Caco-2 (cell line): ENCODE results near the gene SGCD. TPM values are rescaled to one million over a fixed set of nuclear protein-coding genes. Genes with fewer than 3 reads are reported as not detected.

Source experiments
- BruUV-seq: library from RNA; stranded (reverse); fragments of 400-500 nt; replicated peaks from 2 replicates; lab custom pipeline; 2021; lab: Mats Ljungman, UMichigan
- CTCF ChIA-PET: fragments of 300-600 bp; sonication (Branson Sonifier 250); formaldehyde crosslinking; loops from one replicate; lab custom pipeline; 2022; ENCODE audit warnings: antibody characterized with exemption; lab: Charles Lee
- POLR2A ChIA-PET: fragments of 300-600 bp; sonication (Branson Sonifier 250); formaldehyde crosslinking; loops from one replicate; lab custom pipeline; 2022; ENCODE audit warnings: antibody characterized with exemption; lab: Charles Lee
- DNase-seq, 2 experiments: peaks; one replicate each; pipeline versions ENCODE4 v3.0.0 to v3.0.0-alpha.2; 2020 to 2022
- H3K27me3 ChIP-seq: replicated peaks from 2 replicates; pipeline ENCODE4 v1.6.0; 2011; ENCODE audit warnings: low read length; ENCODE audit not compliant: control insufficient read depth, insufficient read depth
- H3K36me3 ChIP-seq: 2 replicates; pipeline ENCODE4 v1.5.1; 2011; ENCODE audit warnings: low read length; ENCODE audit not compliant: control insufficient read depth, insufficient read depth
- H3K4me1 ChIP-seq: fragments of 250-450 bp; sonication (Bioruptor Pico); 2 replicates; pipeline ENCODE4 v1.5.1; 2020; ENCODE audit warnings: mild to moderate bottlenecking
- H3K4me3 ChIP-seq: 2 replicates; pipeline ENCODE4 v1.5.1; 2011; ENCODE audit warnings: low read depth, mild to moderate bottlenecking, control low read depth, low read length
- H3K9me3 ChIP-seq: fragments of 250-450 bp; sonication (Bioruptor Pico); 2 replicates; pipeline ENCODE4 v1.5.1; 2020; ENCODE audit warnings: mild to moderate bottlenecking, moderate library complexity
- H3K27ac Mint-ChIP-seq: one replicate; pipeline ENCODE4 v1.8.0; 2022; ENCODE audit warnings: mixed read lengths; ENCODE audit not compliant: unreplicated experiment
- H3K27me3 Mint-ChIP-seq: one replicate; pipeline ENCODE4 v1.8.0; 2022; ENCODE audit warnings: mixed read lengths; ENCODE audit not compliant: insufficient read depth, unreplicated experiment
- H3K36me3 Mint-ChIP-seq: one replicate; pipeline ENCODE4 v1.8.0; 2022; ENCODE audit warnings: mild to moderate bottlenecking, mixed read lengths; ENCODE audit not compliant: insufficient read depth, unreplicated experiment
- H3K4me1 Mint-ChIP-seq: one replicate; pipeline ENCODE4 v1.8.0; 2022; ENCODE audit warnings: low read depth, mixed read lengths; ENCODE audit not compliant: unreplicated experiment
- H3K4me3 Mint-ChIP-seq: one replicate; pipeline ENCODE4 v1.8.0; 2022; ENCODE audit warnings: mild to moderate bottlenecking, moderate library complexity, mixed read lengths; ENCODE audit not compliant: unreplicated experiment
- H3K9me3 Mint-ChIP-seq: one replicate; pipeline ENCODE4 v1.8.0; 2022; ENCODE audit warnings: mixed read lengths; ENCODE audit not compliant: unreplicated experiment
- intact Hi-C: fragments of 100-400 bp; cut with micrococcal nuclease; formaldehyde crosslinking; loops from one replicate; pipeline ENCODE4 v1.10.0; 2022; ENCODE audit not compliant: unreplicated experiment
- total RNA-seq: library from RNA; stranded (reverse); gene quantifications from 2 replicates; pipeline ENCODE4 v1.2.3, GENCODE V29; 2022
- TF ChIP-seq, protein P1 (sequence below), 2 experiments: fragments of 200-600 bp in 1 of 2; IDR thresholded peaks; 1 replicate in 1 of 2; 2 replicates in 1 of 2; pipeline versions ENCODE4 v1.5.1 to v1.8.0; 2011 to 2022; ENCODE audit warnings: antibody characterized with exemption in 1 of 2, control low read depth in 1 of 2, inconsistent platforms in 1 of 2, low read depth in 1 of 2, low read length in 1 of 2, mild to moderate bottlenecking in 1 of 2, moderate library complexity in 1 of 2; ENCODE audit not compliant: insufficient read depth in 1 of 2, severe bottlenecking in 1 of 2, unreplicated experiment in 1 of 2

Gene SGCD
- total RNA-seq, 1 experiment from 2014 or later = 0.20 TPM

DNA sequence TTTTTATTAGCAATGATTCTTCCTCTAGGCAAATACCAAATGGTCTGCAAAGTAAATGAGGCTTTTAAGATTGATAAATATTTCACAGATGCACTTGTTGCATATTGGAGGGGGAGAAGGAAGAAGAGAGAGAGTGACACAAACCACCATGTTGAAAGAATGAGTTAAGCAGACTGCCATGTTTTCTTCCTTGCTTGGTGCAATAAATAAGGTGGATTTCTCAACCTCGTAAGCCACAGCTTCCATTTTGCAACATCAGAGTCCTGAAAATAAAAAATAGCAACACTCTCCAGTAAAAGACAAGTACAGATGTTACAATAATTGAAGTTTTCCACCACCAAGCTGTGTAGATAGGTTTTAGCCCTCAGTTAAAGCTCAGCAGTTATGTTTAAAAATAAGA, 202.9 kb downstream of the SGCD start:
- Mint-ChIP-seq H3K9me3 (peaks cover 10% of the 10 kb centered on the region), H3K4me3 (no peak overlapping the region), H3K27me3 (no peaks in the 10 kb centered on the region), H3K36me3 (no peaks in the 10 kb centered on the region), H3K27ac (no peak overlapping the region), H3K4me1 (no peaks in the 10 kb centered on the region)
- no peak overlapping the region for H3K4me3 ChIP-seq
- ChIA-PET POLR2A (no interaction called here), CTCF (no interaction called here)
- H3K4me1 ChIP-seq = no peaks in the 10 kb centered on the region
- H3K9me3 ChIP-seq = no peaks in the 10 kb centered on the region
- no peaks in the 10 kb centered on the region for H3K27me3 ChIP-seq
- no peak for DNase-seq
- TF ChIP-seq, protein P1, sequence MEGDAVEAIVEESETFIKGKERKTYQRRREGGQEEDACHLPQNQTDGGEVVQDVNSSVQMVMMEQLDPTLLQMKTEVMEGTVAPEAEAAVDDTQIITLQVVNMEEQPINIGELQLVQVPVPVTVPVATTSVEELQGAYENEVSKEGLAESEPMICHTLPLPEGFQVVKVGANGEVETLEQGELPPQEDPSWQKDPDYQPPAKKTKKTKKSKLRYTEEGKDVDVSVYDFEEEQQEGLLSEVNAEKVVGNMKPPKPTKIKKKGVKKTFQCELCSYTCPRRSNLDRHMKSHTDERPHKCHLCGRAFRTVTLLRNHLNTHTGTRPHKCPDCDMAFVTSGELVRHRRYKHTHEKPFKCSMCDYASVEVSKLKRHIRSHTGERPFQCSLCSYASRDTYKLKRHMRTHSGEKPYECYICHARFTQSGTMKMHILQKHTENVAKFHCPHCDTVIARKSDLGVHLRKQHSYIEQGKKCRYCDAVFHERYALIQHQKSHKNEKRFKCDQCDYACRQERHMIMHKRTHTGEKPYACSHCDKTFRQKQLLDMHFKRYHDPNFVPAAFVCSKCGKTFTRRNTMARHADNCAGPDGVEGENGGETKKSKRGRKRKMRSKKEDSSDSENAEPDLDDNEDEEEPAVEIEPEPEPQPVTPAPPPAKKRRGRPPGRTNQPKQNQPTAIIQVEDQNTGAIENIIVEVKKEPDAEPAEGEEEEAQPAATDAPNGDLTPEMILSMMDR (IDR thresholded peaks at IDR 0.05; ENCODE audit: insufficient read depth in 1 of 2, low read depth in 1 of 2, low read length in 1 of 2, severe bottlenecking in 1 of 2, unreplicated experiment in 1 of 2) = no peak
- H3K36me3 ChIP-seq = no peaks in the 10 kb centered on the region
- intact Hi-C loops = no loop called here
- BruUV-seq = no TSS peak

DNA sequence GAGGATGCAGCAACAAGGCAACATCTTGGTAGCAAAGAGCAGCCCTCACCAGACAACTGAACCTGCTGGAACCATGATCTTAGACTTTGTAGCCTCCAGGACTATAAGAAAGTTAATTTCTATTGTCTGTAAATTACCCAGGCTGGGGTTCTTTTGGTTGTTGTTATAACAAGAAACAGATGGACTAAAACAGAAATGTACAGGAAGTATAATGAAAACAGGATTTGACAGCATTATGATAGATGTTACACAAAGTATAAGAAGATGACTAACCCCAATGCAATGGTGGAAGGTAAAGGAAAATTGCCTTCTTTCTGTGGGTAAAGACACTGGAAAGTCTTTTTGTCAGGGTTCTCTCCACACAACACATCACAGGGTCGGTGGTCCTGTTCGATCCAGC, 204.2 kb downstream of the SGCD start:
- H3K4me1 ChIP-seq = no peaks in the 10 kb centered on the region
- Mint-ChIP-seq H3K36me3 (no peaks in the 10 kb centered on the region), H3K4me3 (no peak overlapping the region), H3K27me3 (no peaks in the 10 kb centered on the region), H3K9me3 (peaks cover 10% of the 10 kb centered on the region), H3K27ac (no peak overlapping the region), H3K4me1 (no peaks in the 10 kb centered on the region)
- H3K27me3 ChIP-seq = no peaks in the 10 kb centered on the region
- no peaks in the 10 kb centered on the region for H3K36me3 ChIP-seq
- TF ChIP-seq, protein P1 (IDR thresholded peaks at IDR 0.05; ENCODE audit: insufficient read depth in 1 of 2, low read depth in 1 of 2, low read length in 1 of 2, severe bottlenecking in 1 of 2, unreplicated experiment in 1 of 2) = no peak
- DNase-seq = no peak
- ChIA-PET POLR2A (no interaction called here), CTCF (no interaction called here)
- no peaks in the 10 kb centered on the region for H3K9me3 ChIP-seq
- no TSS peak for BruUV-seq
- intact Hi-C loops = no loop called here
- H3K4me3 ChIP-seq = no peak overlapping the region

DNA sequence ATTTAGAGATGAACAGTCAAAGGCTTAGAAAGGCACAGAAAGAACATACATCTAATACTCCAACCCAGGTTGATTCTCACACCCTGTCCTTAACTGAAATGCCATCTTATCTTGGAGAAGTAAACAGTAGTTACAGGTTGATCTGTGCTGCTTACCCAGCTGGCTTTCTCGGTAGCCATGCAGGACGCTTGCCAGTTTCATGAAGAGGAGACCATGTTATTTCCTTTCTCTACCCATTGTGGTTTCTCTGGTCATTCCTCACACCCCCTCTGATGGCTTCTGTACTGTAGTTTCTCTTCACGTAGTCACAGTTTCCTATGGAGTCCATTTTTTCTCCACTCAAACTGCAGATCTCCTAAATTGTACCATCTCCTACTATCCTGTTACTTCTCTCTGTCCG, 206.0 kb downstream of the SGCD start:
- Histone ChIP-seq H3K36me3 (no peaks in the 10 kb centered on the region), H3K27me3 (no peaks in the 10 kb centered on the region), H3K4me3 (no peak overlapping the region), H3K4me1 (no peaks in the 10 kb centered on the region), H3K9me3 (no peaks in the 10 kb centered on the region)
- intact Hi-C loops = no loop called here
- POLR2A ChIA-PET = no interaction called here
- H3K27ac Mint-ChIP-seq = no peak overlapping the region
- H3K4me1 Mint-ChIP-seq = no peaks in the 10 kb centered on the region
- DNase-seq = no peak
- no peaks in the 10 kb centered on the region for H3K36me3 Mint-ChIP-seq
- peaks cover 10% of the 10 kb centered on the region for H3K9me3 Mint-ChIP-seq
- BruUV-seq = no TSS peak
- H3K4me3 Mint-ChIP-seq = no peak overlapping the region
- TF ChIP-seq, protein P1 (IDR thresholded peaks at IDR 0.05; ENCODE audit: insufficient read depth in 1 of 2, low read depth in 1 of 2, low read length in 1 of 2, severe bottlenecking in 1 of 2, unreplicated experiment in 1 of 2) = no peak
- CTCF ChIA-PET = no interaction called here
- no peaks in the 10 kb centered on the region for H3K27me3 Mint-ChIP-seq
